Osteocyte (in vitro differentiated cells): ENCODE measurements around the gene RGS3. TPM values are rescaled to one million over a fixed set of nuclear protein-coding genes. Genes with fewer than 3 reads are reported as not detected.
A peak's percentile ranks its signal among the peaks of the same experiment; 100 is the strongest.

ENCODE experiments used
- DNase-seq: peaks from one replicate; pipeline ENCODE4 v3.0.0; 2021; ENCODE audit warnings: mixed read lengths; ENCODE audit not compliant: unreplicated experiment; ENCODE audit errors: extremely low spot score
- H3K27ac Mint-ChIP-seq: one replicate; pipeline ENCODE4 v1.8.0; 2021; ENCODE audit warnings: mild to moderate bottlenecking, mixed read lengths; ENCODE audit not compliant: unreplicated experiment
- H3K27me3 Mint-ChIP-seq: one replicate; pipeline ENCODE4 v1.8.0; 2021; ENCODE audit warnings: mixed read lengths; ENCODE audit not compliant: unreplicated experiment
- H3K36me3 Mint-ChIP-seq: one replicate; pipeline ENCODE4 v1.8.0; 2021; ENCODE audit warnings: mixed read lengths; ENCODE audit not compliant: unreplicated experiment
- H3K4me1 Mint-ChIP-seq: one replicate; pipeline ENCODE4 v1.8.0; 2021; ENCODE audit warnings: mixed read lengths; ENCODE audit not compliant: unreplicated experiment
- H3K4me3 Mint-ChIP-seq: one replicate; pipeline ENCODE4 v1.8.0; 2021; ENCODE audit warnings: mild to moderate bottlenecking, moderate library complexity, mixed read lengths; ENCODE audit not compliant: unreplicated experiment
- H3K9me3 Mint-ChIP-seq: one replicate; pipeline ENCODE4 v1.8.0; 2021; ENCODE audit warnings: mixed read lengths; ENCODE audit not compliant: unreplicated experiment
- CTCF ChIP-seq: fragments of 200-600 bp; sonication (generic); IDR thresholded peaks from 2 replicates; pipeline ENCODE4 v1.5.0; 2021; ENCODE audit warnings: antibody characterized with exemption, mild to moderate bottlenecking, moderate library complexity
- total RNA-seq: library from RNA; stranded (reverse); gene quantifications from 2 replicates; pipeline ENCODE4 v1.2.1, GENCODE V29; 2021

RGS3 gene
- total RNA-seq, 1 donor from 2014 or later = 67.8 TPM

- Mint-ChIP-seq H3K9me3 (no peaks in the 10 kb centered on the region), H3K4me1 (peaks cover 69% of the 10 kb centered on the region), H3K36me3 (peaks cover 8% of the 10 kb centered on the region), H3K4me3 (peak overlapping the region; percentile 22), H3K27me3 (no peaks in the 10 kb centered on the region), H3K27ac (no peak overlapping the region)
- TF ChIP-seq CTCF = no peak
- no peak for DNase-seq
Observed at GRCh38 chr9:113568571-113569321, 105.2 kb downstream of the RGS3 start.

- H3K27me3 Mint-ChIP-seq = no peaks in the 10 kb centered on the region
- no peaks in the 10 kb centered on the region for H3K9me3 Mint-ChIP-seq
- no peak overlapping the region for H3K4me3 Mint-ChIP-seq
- DNase-seq = no peak
- no peak for TF ChIP-seq CTCF
- peaks cover 69% of the 10 kb centered on the region for H3K4me1 Mint-ChIP-seq
- H3K27ac Mint-ChIP-seq = no peak overlapping the region
- peaks cover 8% of the 10 kb centered on the region for H3K36me3 Mint-ChIP-seq
Observed at GRCh38 chr9:113569472-113570060, 106.0 kb downstream of the RGS3 start.

GRCh38 chr9:113570106-113570505 lies 106.6 kb downstream of the RGS3 start:
- TF ChIP-seq CTCF = no peak
- peaks cover 66% of the 10 kb centered on the region for H3K4me1 Mint-ChIP-seq
- DNase-seq = no peak
- H3K27ac Mint-ChIP-seq = no peak overlapping the region
- H3K9me3 Mint-ChIP-seq = no peaks in the 10 kb centered on the region
- H3K36me3 Mint-ChIP-seq = peaks cover 8% of the 10 kb centered on the region
- no peak overlapping the region for H3K4me3 Mint-ChIP-seq
- H3K27me3 Mint-ChIP-seq = no peaks in the 10 kb centered on the region

- no peak overlapping the region for H3K4me3 Mint-ChIP-seq
- H3K36me3 Mint-ChIP-seq = peaks cover 12% of the 10 kb centered on the region
- H3K27ac Mint-ChIP-seq = no peak overlapping the region
- H3K9me3 Mint-ChIP-seq = no peaks in the 10 kb centered on the region
- TF ChIP-seq CTCF = no peak
- H3K27me3 Mint-ChIP-seq = no peaks in the 10 kb centered on the region
- no peak for DNase-seq
- peaks cover 65% of the 10 kb centered on the region for H3K4me1 Mint-ChIP-seq
Observed at GRCh38 chr9:113570749-113571711, 107.5 kb downstream of the RGS3 start.
